Motor neuron (in vitro differentiated cells): ENCODE measurements around the gene DEFB132. TPM values are rescaled to one million over a fixed set of nuclear protein-coding genes. Genes with fewer than 3 reads are reported as not detected.

Experiments used
- ATAC-seq, 8 experiments: fragments of 200-7000 bp; cut with Tn5 transposase; replicated peaks in 6 of 8; 2 replicates each; pipeline ENCODE4 v1.8.0; 2021; ENCODE audit warnings: mild to moderate bottlenecking in 8 of 8, moderate library complexity in 8 of 8
- H3K27ac ChIP-seq, 2 donors: fragments of 250-450 bp; sonication (Bioruptor Pico); 2 replicates each; pipeline ENCODE4 v1.9.0; 2021; ENCODE audit warnings: antibody characterized with exemption in 2 of 2, mild to moderate bottlenecking in 2 of 2, moderate library complexity in 1 of 2
- H3K4me1 ChIP-seq, 2 donors: fragments of 250-450 bp; sonication (Bioruptor Pico); replicated peaks in 1 of 2; 2 replicates each; pipeline ENCODE4 v1.6.1; 2021; ENCODE audit warnings: antibody characterized with exemption in 2 of 2, mild to moderate bottlenecking in 2 of 2, moderate library complexity in 1 of 2
- H3K4me3 ChIP-seq, 5 donors: fragments of 250-450 bp; sonication (Bioruptor Pico); 2 replicates each; pipeline ENCODE4 v1.9.0; 2021; ENCODE audit warnings: antibody characterized with exemption in 5 of 5, mild to moderate bottlenecking in 5 of 5, moderate library complexity in 4 of 5
- WGBS, 10 experiments: fragments of 450-650 bp; shearing (Covaris generic); methylation state at CpG; one replicate each; pipeline ENCODE4 v1.0.0; 2022; 5-methylcytosine and 5-hydroxymethylcytosine counted together
- in situ Hi-C, 9 experiments: fragments of 400-800 bp; cut with MboI; loops; one replicate each; pipeline ENCODE4 v1.15.0; 2021; ENCODE audit warnings: low sequenced_read_pairs in 9 of 9, low pct_unique_long_range_greater_than_20kb in 2 of 9; ENCODE audit not compliant: unreplicated experiment in 9 of 9
- total RNA-seq, 8 experiments: library from RNA; unstranded; fragments of 300-600 nt; gene quantifications; 2 replicates each; pipeline versions ENCODE4 v1.2.3 to v1.2.4, GENCODE V29; 2022

Gene DEFB132
- total RNA-seq, 8 experiments from 2014 or later = 0.15 to 0.52 TPM; not detected in 6

GRCh38 chr20:271528-271927 lies 14.0 kb downstream of the DEFB132 start:
- in situ Hi-C loops = no loop called here
- H3K4me1 ChIP-seq = peaks cover 2 to 3% of the 10 kb centered on the region in 2 donors
- ATAC-seq = no peak
- H3K4me3 ChIP-seq = no peak overlapping the region
- no peak overlapping the region for H3K27ac ChIP-seq

- no peak for ATAC-seq
- in situ Hi-C loops = no loop called here
- no peak overlapping the region for H3K27ac ChIP-seq
- H3K4me1 ChIP-seq = no peaks in the 10 kb centered on the region
- H3K4me3 ChIP-seq = no peak overlapping the region
These were observed 15.2 kb downstream of the DEFB132 start for GRCh38 chr20:272718-273117.

- WGBS, 10 experiments = 58 to 100% (median 80%) methylated on average over 1 to 3 of the region's 3 CpGs; no CpG with 5 or more reads in 4 of the 10 experiments
These were observed 16.4 kb downstream of the DEFB132 start for GRCh38 chr20:273884-274283.

GRCh38 chr20:275791-276190 lies 18.3 kb downstream of the DEFB132 start:
- in situ Hi-C loops = no loop called here
- no peaks in the 10 kb centered on the region for H3K4me1 ChIP-seq
- H3K27ac ChIP-seq = no peak overlapping the region
- H3K4me3 ChIP-seq = no peak overlapping the region
- no peak for ATAC-seq
- 57 to 100% (median 84%) methylated on average over 1 to 3 of the region's 7 CpGs; no CpG with 5 or more reads in 4 of the 10 experiments for WGBS, 10 experiments

More at GRCh38 chr20:273884-274283, 16.4 kb downstream of the DEFB132 start:
- no peak overlapping the region for H3K27ac ChIP-seq
- no peak for ATAC-seq
- in situ Hi-C loops = no loop called here
- no peaks in the 10 kb centered on the region for H3K4me1 ChIP-seq
- H3K4me3 ChIP-seq = no peak overlapping the region

- no peak for ATAC-seq
- in situ Hi-C loops = no loop called here
- WGBS, 10 experiments = 80 to 100% (median 86%) methylated on average over 1 to 3 of the region's 12 CpGs; no CpG with 5 or more reads in 2 of the 10 experiments
- H3K4me3 ChIP-seq = no peak overlapping the region
- H3K4me1 ChIP-seq = no peaks in the 10 kb centered on the region
- no peak overlapping the region for H3K27ac ChIP-seq
These were observed 19.3 kb downstream of the DEFB132 start for GRCh38 chr20:276620-277495.

GRCh38 chr20:277496-277781 lies 19.9 kb downstream of the DEFB132 start:
- no peak overlapping the region for H3K4me3 ChIP-seq
- 33 to 40% methylated on average over 1 to 2 of the region's 3 CpGs; no CpG with 5 or more reads in 8 of the 10 experiments for WGBS, 10 experiments
- in situ Hi-C loops = no loop called here
- H3K27ac ChIP-seq = no peak overlapping the region
- no peak for ATAC-seq
- no peaks in the 10 kb centered on the region for H3K4me1 ChIP-seq

GRCh38 chr20:278181-278580 lies 20.7 kb downstream of the DEFB132 start:
- Histone ChIP-seq H3K4me3 (no peak overlapping the region), H3K27ac (no peak overlapping the region), H3K4me1 (no peaks in the 10 kb centered on the region)
- in situ Hi-C loops = no loop called here
- no peak for ATAC-seq
- WGBS, 10 experiments = 70 to 100% (median 85%) methylated on average over 1 to 4 of the region's 5 CpGs; no CpG with 5 or more reads in 5 of the 10 experiments

GRCh38 chr20:278607-279571 lies 21.4 kb downstream of the DEFB132 start:
- in situ Hi-C loops = no loop called here
- H3K27ac ChIP-seq = no peak overlapping the region
- 39 to 87% (median 80%) methylated on average over 3 to 6 of the region's 88 CpGs; no CpG with 5 or more reads in 7 of the 10 experiments for WGBS, 10 experiments
- H3K4me3 ChIP-seq = no peak overlapping the region
- peak in 1 of 8 experiments; percentile 66 for ATAC-seq
- H3K4me1 ChIP-seq = no peaks in the 10 kb centered on the region

GRCh38 chr20:284172-284571 lies 26.6 kb downstream of the DEFB132 start:
- H3K27ac ChIP-seq = no peak overlapping the region
- H3K4me1 ChIP-seq = peaks cover 0 to under 1% of the 10 kb centered on the region in 2 donors
- no peak overlapping the region for H3K4me3 ChIP-seq
- ATAC-seq = no peak
- WGBS, 10 experiments = 60 to 100% (median 69%) methylated on average over 1 to 3 of the region's 3 CpGs; no CpG with 5 or more reads in 6 of the 10 experiments
- in situ Hi-C loops = no loop called here

GRCh38 chr20:286508-286907 lies 29.0 kb downstream of the DEFB132 start:
- in situ Hi-C loops = no loop called here
- Histone ChIP-seq H3K4me3 (no peak overlapping the region), H3K27ac (no peak overlapping the region), H3K4me1 (peaks cover 7 to 10% of the 10 kb centered on the region in 2 donors)
- 60 to 100% (median 100%) methylated on average over 1 to 2 of the region's 2 CpGs; no CpG with 5 or more reads in 3 of the 10 experiments for WGBS, 10 experiments
- ATAC-seq = no peak

GRCh38 chr20:288956-289692 lies 31.6 kb downstream of the DEFB132 start:
- ATAC-seq = no peak
- in situ Hi-C loops = no loop called here
- peaks cover 12% of the 10 kb centered on the region in 2 donors for H3K4me1 ChIP-seq
- H3K4me3 ChIP-seq = peak overlapping the region in 3 of 5 donors; percentile 47 to 67 (median 59)
- H3K27ac ChIP-seq = no peak overlapping the region
- WGBS, 10 experiments = 57 to 100% (median 84%) methylated on average over 1 to 3 of the region's 3 CpGs; no CpG with 5 or more reads in 4 of the 10 experiments

- Histone ChIP-seq H3K4me3 (peak overlapping the region; percentile 47 to 95 (median 59)), H3K4me1 (peaks cover 12% of the 10 kb centered on the region in 2 donors), H3K27ac (peak overlapping the region; percentile 50 to 70)
- 0 to 100% (median 60%) methylated on average over 1 to 2 of the region's 2 CpGs; no CpG with 5 or more reads in 1 of the 10 experiments for WGBS, 10 experiments
- in situ Hi-C loops = no loop called here
- peak in 2 of 8 experiments; percentile 16 to 19 for ATAC-seq
These were observed 32.2 kb downstream of the DEFB132 start for GRCh38 chr20:289693-290083.
